A172 (cell line): Measurements from ENCODE around the gene CCM2. TPM values are rescaled to one million over a fixed set of nuclear protein-coding genes. Genes with fewer than 3 reads are reported as not detected.
A peak's percentile ranks its signal among the peaks of the same experiment; 100 is the strongest.

Experiments used
- DNase-seq: peaks from one replicate; pipeline ENCODE4 v3.0.0-alpha.2; 2015; ENCODE audit warnings: low spot score
- total RNA-seq: library from RNA; depleted of rRNA; stranded (reverse); fragments of >200 nt; shearing (Covaris generic); gene quantifications from 2 replicates; pipeline ENCODE4 v1.2.3, GENCODE V29; 2014

CCM2 gene
- total RNA-seq, 1 experiment from 2014 or later, result 70.8 TPM

DNA sequence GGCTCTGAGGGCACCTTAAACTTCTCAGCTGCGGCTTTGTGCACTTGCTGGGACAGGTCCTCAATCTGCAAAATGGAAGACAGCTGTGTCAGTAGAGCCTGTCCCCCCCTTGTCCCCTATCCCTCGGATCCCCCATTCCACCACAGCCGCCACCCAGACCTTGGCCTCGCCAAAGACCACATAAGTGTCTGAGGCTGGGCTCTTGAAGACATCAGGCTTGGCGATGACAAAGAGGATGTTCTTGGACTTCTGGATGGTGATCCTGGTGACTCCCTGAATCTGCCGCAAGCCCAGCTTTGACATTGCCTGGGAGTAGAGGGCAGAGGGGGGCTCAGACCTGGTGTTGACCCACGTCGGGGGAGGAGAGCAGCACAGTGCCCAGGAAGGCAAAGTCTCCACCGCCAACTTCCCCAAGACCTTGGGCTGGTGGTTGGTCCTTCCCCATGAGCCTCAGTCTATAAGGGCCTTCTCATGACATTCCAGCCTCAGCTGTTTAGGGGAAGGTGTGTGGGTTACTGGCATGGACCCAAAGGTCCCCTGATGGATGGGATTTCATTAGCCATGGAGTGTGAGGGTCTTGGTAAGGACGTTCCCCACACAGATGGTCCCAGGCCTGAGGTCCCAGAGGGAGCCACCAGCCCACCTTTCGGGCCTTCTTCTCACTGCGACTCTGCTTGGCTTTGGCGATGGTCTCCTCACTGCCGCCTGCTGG lies 81.1 kb downstream of the CCM2 start:
- DNase-seq, result no peak

DNA sequence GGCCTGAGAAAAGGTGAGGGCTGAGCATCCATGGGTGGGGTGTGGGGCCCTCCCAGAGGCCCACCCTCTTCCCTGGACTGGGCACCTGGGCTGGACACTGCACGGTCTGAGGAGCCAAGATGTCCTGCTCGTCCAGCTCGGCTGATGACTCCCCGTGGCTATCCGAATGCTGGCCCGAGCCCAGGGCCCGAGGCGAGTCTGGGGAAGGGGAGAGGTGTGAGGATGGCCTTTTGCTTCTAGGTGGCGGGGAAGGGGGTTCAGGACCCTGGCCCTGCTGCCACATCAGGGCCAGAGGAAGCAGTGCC lies 81.6 kb downstream of the CCM2 start:
- DNase-seq, result no peak

DNA sequence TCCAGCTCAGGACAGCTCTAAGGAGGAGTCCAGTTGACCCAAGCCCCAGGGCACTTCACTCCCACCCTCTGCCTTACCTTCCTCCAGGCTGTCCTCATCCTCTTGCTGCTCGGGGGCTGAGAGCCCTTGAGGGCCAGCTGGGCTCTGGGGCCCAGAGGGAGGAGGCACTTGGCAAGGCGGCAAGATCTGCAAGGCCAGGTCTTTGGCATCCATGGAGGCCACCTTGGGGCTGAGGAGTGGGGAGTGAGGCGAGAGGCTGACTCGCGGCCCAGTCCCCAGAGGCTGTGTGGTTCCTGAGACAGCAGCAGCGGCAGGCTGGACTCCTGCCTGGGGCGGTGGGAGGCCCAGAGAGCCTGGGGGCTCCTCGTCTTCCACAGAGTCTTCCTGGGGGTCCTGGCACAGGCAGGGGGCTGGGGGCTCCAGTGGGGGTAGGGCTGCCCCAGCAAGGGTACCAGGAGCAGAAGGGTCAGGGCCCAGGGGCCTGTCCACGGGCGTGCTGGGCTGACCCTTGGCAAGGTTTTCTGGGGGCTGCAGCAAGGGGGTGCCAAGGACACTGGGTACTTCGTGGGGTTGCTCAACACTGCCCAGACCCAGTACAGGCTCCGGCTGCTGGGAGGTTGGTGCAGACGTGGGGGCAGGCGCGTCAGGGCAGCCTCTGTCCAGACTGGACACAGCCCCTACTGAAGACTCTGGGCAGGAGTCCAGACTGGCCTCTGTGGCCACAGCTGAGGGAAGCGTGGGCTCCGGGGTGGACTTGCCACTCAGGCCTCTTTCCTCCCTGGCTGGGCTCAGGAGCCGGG lies 82.2 kb downstream of the CCM2 start:
- DNase-seq, result no peak

DNA sequence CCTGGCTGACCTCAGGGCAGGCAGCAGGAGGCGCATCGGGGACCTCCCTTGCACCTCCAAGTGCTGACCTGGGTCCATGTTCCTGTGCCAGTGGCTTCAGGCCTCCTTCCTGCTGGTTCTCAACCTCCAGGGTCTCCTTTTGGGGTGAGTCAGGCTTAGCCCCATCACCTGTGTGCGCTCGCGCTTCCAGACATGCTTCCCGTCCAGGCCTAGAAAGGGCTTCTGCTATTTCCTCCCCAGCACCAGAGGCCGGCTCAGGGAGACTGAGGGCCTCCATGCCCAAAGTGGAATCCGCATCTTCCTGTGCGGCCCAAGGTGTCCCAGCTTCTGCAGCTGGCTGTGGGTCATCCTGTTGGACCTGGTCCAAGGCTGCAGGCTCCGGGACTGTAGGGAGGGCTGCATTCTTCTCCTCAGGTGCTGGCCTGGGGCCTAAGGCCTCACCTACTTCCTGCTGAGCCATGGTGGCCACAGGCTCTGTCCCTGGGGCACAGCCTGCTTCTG lies 82.9 kb downstream of the CCM2 start:
- DNase-seq, result peak; percentile 32

DNA sequence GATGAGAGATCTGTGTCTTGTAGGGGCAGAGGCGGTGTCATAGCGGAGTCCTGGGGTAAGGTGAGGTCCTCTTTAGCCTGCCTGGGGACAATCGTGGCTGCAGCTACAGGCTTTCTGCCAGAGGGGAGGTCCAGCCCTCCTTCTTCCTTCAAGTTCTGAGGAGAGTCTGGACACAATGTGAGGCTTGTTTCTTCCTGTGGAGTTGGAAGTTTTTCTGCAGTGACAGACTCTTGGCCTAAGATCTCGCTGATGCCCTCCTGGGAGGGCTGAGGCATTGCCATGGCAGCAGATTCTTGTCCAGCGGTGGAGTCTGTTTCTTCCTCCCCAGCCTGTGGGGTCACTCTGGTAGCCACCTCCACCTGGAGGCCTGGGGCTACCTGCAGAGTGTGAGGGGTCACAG lies 84.3 kb downstream of the CCM2 start:
- no peak for DNase-seq

DNA sequence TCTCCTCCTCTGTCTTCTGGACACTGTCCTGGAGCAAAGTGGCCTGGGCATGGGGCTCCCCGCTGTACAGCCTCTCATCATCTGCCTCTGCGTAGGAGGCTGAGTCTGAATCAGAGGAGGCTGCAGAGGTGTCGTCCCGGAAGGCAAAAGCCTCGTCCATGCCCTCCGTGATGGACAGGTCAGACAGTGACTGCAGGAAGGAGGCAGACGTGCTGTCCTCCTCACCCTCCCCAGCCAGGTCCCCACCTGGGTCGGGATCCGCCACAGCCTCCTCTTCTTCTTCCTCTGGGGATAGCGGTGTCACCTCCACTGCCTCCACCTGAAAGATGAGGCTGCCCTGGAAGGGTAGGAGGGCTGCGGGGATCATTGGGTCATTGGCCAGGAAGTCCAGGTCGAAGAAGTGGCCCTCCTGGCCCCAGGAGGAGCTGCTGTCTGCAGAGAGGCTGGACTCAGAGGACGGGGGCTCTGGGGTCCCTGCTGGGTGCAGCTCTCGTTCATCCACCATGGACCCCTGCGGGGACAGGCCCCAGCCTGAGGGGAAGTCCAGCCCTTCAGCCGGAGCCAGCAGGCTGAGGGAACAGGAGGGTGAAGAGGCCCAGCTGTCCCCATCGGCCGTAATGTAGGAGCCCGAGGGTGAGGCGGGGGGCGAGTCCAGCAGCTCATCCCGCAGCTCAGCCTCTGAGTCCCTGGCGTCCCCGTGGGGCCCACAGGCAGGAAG lies 85.1 kb downstream of the CCM2 start:
- DNase-seq, result no peak

DNA sequence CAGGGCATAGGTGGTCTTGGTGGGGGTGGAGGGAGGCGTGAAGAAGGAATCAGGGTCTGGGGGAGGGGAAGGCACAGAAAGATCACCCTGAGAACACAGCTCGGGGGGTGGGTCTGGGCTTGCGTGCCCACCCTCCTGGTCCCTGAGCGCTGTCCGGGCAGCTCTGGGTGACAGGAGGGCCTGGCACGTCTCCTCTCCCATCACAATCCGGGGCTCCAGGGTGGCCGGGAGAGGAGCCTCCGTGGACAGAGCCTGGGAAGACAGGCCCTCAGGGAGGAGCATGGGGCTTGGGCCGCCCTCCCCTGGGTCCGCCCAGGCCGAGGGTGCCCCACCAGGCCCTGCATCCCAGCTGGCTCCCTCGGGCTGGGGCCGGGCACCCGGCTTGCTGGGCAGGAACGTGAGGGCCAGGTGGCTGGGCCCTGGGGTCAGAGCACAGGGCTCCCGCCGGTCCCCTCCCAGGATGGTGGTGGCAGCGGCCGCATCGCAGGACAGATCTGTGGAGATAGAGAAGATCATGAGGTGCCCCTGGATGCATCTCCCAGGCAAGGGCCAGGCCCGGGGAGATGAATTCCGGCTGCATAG lies 85.7 kb downstream of the CCM2 start:
- DNase-seq, result no peak

DNA sequence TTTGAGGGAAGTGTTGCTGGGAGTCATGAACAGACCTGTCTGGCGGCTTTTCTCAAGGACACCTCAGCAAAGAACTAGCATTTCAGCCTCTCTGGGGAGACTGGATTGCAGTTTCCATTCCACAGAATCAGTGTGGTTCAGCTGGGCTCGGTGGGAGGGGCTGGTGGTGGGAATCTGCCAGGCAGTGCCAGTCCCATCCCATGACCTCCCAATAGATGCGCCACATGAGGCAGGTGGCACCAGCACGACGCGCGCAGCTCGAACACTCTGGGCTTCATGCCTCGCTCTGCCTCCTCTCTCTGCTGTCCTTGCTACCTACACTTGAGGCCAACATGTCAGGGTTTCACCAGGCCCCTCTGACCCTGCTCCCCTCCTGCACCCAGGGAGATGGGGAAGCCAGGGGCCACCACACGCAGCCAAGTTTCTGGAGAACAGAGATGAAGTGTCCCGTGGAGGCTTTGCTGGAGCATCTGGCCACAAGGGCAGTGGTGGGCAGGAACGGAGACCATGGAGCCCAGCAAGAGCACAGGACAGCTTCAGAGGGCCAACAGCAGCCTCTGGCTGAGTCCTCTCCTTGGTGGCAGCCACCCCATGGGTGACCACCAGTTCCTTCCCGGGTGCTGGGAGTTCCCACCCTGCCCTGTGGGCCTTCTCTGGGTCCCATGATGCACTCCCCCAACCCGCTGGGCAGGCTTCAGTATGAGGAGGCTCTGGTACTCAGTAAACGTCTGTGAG lies 86.5 kb downstream of the CCM2 start:
- DNase-seq, result no peak

DNA sequence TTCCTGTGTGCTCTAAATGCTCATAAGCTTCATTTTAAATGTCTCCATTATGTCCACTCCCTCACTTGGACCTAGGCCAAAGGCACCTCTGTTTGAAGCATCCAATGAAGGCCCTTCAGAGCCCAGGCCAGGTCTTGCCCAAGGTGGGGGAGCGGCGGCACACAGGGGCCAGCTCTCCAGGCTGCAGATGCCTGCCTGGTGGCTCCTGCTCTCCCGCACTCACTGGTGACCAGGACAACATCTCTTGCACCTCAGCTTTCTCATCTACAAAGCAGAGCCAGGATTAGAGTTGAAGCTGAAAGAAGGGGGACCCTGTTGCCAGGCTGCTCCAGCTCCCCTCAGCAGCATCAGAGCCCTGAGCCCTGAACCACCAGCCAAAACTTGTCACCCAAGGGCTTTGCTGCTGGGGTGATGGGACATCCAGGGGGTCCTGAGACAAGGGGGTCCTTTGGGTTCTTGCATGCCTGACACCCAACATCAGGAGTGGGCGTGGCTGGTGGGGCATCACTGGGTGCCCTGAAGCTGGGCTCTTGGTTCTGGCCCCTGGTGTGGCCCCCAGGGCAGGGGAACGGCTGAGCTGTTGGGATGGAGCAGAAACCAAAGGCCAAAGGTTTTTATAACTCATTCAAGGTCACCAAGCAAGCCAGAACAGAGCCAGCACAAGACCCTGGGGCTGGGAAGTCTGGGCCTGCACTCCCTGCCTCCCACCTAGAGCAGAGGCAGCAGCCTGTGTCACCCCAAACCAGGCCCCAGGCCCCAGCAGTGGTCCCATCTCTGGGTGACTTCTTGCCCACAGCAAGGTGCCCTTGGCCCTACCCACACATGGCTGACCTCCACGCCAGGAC lies 87.5 kb downstream of the CCM2 start:
- DNase-seq, result no peak

DNA sequence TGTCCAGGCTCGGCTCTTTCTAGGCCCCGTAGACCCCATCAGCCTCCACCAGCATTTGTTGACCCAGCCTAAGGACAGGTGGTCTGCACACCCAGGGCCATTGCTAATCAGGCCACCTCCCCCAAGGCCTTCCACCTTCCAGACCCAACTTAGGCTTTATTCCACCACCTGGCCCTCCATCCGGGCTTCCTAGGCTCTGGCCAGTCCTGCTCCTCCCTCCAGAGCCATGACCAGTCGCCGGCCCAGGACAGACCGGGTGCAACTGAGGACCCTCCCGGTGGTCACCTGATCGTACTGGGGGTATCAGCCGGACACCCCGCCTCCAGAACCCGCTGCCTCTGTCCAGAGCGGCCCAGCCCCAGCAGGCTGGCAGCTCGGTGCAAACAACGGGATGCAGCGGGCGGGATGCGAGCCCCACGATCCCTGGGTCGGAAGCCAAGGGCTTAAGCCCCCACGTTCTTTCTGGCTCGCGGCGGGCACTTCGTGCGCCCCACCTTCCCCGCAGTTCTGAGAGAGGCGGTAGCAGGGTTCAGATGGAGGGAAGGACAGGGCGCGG lies 88.2 kb downstream of the CCM2 start:
- DNase-seq, result no peak

DNA sequence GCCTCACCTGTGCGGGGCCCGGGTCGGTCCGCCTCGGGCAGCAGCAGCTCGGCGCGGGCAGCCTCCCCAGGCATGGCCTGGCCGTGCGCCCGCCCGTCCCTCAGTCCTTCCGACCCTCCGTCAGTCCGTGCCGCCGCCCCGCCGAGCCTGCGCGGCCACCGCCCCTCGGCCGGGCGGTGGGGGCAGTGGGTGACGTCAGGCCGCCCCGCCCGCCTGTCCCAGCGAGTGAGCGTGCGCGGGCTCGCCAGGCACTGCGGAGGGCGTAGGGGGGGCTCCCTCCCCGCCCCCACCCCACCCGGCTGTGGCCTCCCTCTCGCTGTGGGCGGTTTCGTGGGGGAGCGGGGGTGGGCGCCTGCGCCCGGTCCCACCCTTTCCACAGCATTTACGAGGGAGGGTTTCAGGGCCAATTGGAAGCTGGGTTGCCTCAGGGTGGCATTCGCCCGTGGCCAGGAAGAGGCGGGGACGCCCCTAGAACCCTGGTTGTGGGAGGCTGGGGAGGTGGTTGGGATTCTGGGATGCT lies 88.9 kb downstream of the CCM2 start, which contains the start of gene NACAD:
TSS of gene NACAD (minus strand) at position 149 of the 520 bp plus-strand sequence. CDS start at position 74, 75 bp downstream.
- DNase-seq, result no peak

DNA sequence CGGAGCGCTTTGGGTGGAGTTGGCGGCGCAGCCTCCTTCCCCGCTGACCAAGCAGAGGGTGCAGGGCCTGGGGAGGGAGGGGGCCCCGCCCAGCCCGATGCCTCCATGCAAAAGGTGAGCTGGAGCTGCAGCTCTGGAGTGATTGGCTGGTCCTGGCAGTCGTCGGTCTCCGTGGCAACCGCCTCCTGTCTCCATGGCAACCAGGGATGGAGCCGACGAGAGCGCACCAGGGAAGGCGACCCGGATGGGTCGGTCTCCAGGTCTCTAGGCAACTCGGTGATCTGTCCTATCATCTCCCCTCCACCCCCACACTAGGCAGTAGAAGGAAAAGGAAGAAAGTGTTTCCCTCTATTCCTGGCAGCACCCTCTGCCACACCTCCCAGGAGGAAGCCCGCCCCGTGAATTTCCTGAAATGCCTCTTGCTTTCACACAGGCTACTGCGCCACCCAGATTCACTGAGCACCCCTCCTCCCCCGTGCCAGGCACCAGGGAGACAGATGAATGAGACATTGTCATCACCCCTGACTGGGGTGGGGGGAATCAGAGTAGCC lies 89.4 kb downstream of the CCM2 start:
- peak; percentile 84 for DNase-seq

DNA sequence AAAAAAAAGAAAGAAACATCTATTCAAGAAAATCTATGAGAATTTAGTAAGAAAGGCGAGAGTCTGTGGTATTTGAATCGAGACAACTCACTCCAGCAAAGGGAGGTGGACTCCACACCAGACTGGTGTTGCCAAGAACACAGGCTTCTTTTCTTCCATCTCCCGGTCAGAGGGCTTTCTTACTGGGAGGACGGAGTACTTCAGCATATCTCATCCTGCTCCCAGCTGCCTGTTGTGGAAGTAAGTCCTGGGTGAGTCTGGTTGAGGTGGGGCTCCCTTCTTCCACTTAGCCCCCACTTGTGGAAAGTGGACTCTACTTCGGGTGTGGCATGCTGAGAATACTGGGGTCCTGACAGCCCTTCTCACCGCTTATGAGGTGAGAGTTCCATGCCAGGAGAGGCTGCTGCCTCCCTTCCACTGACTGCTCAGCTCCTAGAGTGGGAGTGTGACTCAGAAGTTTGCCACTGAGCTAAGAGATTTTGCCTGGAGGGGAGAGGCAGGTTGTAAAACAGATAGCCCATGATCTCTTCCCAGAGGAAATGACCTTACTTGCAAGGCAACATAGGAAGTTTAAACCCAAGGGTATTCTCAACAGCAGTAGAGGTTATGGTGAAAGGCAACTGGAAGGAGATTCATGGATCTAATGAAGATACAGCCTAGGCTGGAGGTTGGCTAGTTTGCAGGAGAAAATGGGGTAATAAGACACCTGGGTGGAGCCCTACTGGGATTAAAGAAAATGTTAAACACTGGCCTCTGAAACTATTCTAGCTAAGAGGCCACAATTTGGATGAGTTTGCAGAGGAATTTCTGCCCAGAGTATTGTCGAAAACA lies 92.3 kb downstream of the CCM2 start:
- DNase-seq, result peak; percentile 62

DNA sequence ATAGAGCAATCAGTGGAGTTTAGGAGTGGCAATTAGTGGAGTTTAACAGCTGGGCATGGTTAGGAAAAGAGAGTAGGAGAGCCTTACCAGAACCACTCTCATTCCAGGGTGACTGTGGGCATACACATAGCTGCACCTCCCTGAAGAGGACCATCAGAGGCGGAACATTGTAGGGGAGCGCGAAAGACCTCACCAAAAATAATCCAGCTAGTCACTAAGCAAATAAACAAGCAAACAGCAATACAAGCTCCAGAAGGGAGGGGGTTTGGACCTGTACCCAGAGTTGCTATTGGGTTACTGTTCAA lies 92.9 kb downstream of the CCM2 start:
- no peak for DNase-seq

DNA sequence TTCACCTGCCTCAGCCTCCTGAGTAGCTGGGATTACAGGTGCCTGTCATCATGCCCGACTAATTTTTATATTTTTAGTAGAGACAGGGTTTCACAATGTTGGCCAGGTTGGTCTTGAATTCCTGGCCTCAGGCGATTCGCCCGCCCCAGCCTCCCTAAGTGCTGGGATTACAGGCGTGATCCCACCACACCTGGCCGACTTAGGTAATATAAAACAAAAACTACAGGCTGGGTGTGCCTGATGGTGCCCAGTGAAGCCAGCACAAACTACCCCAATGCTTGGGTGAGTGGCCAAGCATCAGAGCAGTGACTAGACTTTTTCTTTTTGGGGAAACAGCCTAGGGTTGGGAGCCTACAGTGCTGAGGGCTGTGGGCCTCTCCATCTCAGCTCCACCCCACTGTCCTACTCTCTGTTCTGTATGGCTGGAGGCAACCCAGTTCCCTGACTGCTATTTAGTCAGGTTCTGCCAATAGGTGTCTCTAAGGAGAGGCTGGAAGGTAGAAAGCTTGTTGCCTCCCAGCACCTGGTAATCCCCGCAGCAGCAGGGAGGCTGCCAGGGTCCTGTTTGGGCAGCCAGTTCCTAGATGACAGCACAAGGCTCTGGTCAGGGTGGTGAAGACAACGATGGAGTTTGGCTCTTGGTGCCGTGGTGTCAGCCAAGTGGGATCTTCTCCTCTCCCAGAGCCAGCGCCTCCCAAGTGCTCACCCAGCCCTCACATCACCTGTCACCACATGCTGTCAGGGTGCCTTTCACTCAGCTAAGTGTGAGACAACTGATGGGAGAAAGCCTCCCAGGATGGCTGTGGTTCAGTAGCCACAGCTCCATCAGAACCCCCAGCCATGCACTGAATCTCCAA lies 99.2 kb downstream of the CCM2 start:
- no peak for DNase-seq

DNA sequence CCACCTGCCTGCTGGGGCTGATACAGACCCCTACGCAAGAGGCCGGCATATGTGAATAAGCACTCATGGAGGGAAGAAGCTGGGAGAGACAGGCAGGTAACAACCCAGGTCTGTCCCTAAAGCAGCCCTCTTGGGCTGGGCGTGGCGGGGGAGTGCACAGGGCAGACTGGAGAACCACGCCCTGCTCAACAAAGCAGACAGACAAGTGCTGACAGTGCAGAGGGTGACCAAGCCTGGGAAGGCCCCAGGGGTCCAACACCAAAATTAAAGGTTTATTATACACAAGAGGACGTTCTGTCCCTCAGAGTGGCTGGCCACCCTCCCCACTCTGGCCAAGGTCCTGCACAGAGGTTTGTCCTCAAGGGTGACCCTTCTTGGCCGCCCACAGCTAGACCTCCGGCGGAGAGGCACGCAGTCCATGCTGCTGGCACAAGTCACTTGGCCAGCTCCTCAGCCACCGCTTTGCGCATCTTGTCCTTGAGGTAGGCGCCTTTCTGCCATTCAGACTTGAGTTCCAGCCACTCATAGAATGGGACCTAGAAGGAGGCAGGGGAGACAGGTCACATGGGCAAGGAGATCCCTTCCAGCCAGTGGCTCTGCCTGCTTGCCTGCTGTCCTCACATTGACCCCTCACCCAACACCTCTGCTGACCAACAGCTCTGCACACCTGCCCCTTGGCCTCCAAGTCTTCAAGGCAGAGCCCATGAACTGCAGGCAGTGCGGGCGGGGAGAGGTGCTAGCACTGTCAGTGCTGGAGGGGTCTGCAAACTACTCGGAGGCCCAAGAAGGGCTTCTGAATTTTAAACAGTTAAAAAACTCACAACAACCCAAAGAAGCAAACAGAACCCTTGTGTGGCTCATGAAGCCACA lies 100.1 kb downstream of the CCM2 start:
- no peak for DNase-seq
